Heart right ventricle (tissue), 16 donors: ENCODE data around the gene IL1A. TPM values are rescaled to one million over a fixed set of nuclear protein-coding genes. Genes with fewer than 3 reads are reported as not detected.
A peak's percentile ranks its signal among the peaks of the same experiment; 100 is the strongest.

Experiments
- ATAC-seq, 8 donors: fragments of 200-7000 bp; cut with Tn5 transposase; one replicate each; pipeline ENCODE4 v1.9.1; 2020; ENCODE audit warnings: mild to moderate bottlenecking in 8 of 8, moderate library complexity in 8 of 8, moderate number of reproducible peaks in 1 of 8
- DNase-seq, 2 donors: peaks; one replicate each; pipeline ENCODE4 v3.0.0-alpha.2; 2020
- H3K27ac ChIP-seq, 10 donors: fragments of 200-600 bp; sonication (generic) in 2 of 10; one replicate each; pipeline versions ENCODE4 v1.5.0 to v1.8.0; 2020 to 2022; ENCODE audit warnings: mild to moderate bottlenecking in 3 of 10
- H3K27me3 ChIP-seq, 7 donors: fragments of 200-600 bp; one replicate each; pipeline ENCODE4 v1.8.0; 2021 to 2022; ENCODE audit warnings: mild to moderate bottlenecking in 2 of 7
- H3K36me3 ChIP-seq, 9 donors: fragments of 200-600 bp; sonication (generic) in 1 of 9; one replicate each; pipeline versions ENCODE4 v1.5.0 to v1.8.0; 2020 to 2022; ENCODE audit warnings: mild to moderate bottlenecking in 2 of 9
- H3K4me1 ChIP-seq, 9 donors: fragments of 200-600 bp; sonication (generic) in 1 of 9; one replicate each; pipeline versions ENCODE4 v1.5.0 to v1.8.0; 2020 to 2022; ENCODE audit warnings: mild to moderate bottlenecking in 4 of 9
- H3K4me3 ChIP-seq, 10 donors: fragments of 200-600 bp; sonication (generic) in 2 of 10; one replicate each; pipeline versions ENCODE4 v1.5.0 to v1.8.0; 2020 to 2022; ENCODE audit warnings: mild to moderate bottlenecking in 7 of 10, moderate library complexity in 2 of 10
- H3K9me3 ChIP-seq, 11 donors: fragments of 200-600 bp in 10 of 11; sonication (generic) in 2 of 11; one replicate each; pipeline versions ENCODE4 v1.5.0 to v1.8.0; 2013 to 2022; ENCODE audit warnings: mild to moderate bottlenecking in 2 of 11, control low read depth in 1 of 11, moderate library complexity in 1 of 11
- WGBS, 2 donors: extraction: QIAGEN DNeasy Blood & Tissue Kit; methylation state at CpG; one replicate each; pipeline ENCODE4 v1.1.7; 2013; ENCODE audit warnings: inconsistent platforms in 1 of 2; 5-methylcytosine and 5-hydroxymethylcytosine counted together
- intact Hi-C, 10 donors: fragments of 100-400 bp; cut with DNase I; formaldehyde crosslinking; loops; one replicate each; pipeline versions ENCODE4 v1.11.1 to v1.14.2; 2022
- polyA plus RNA-seq, 2 donors: library from polyadenylated mRNA; stranded (reverse); fragments of 200-250 nt; gene quantifications; one replicate each; pipeline ENCODE4 v1.2.3, GENCODE V29; 2013
- total RNA-seq, 10 donors: library from RNA; stranded (reverse); fragmentation: NEBNext Ultra II Directional in 3 of 10; extraction: Animal tissue kit (Norgen Biotek cat#: 25700) in 3 of 10; gene quantifications; one replicate each; pipeline versions ENCODE4 v1.2.1 to v1.2.4, GENCODE V29; 2021 to 2023
- TF ChIP-seq, protein P1 (sequence below), 9 donors: fragments of 200-600 bp; sonication (generic) in 2 of 9; IDR thresholded peaks; one replicate each; pipeline versions ENCODE4 v1.5.0 to v1.8.0; 2021 to 2022; ENCODE audit warnings: antibody characterized with exemption in 9 of 9, mild to moderate bottlenecking in 5 of 9, moderate library complexity in 1 of 9
- donor health status: Arrhythmogenic right ventricular cardiomyopathy.
- donor health status: ischemic (EF 13 %, LVEDD 7.1; RV severe dilation, severe dysfunction).
- donor health status: healthy with polysubstance abuse.
- donor health status: DM: no; HTN: yes; CAD: no.
- donor health status: DM: no; HTN: no; CAD: no.
- donor health status: ischemic (EF 25% LVEDD 6.9; RV normal size, moderate dysfunction).
- donor health status: ischemic (EF 25% LVEDD 5.7; RV mildly dilated, moderate dysfunction).
- donor health status: healthy.
- donor health status: DM: yes; HTN: yes; CAD: no.
- donor health status: Ischemic cardiomyopathy.
- donor health status: ischemic (EF 35%, LVEDD 5.7; RV mildly dilated, moderate dysfunction).
- donor health status: nonischemic (EF 11% LVEDD 7.7; RV severe dilation, severe dysfunction).
- donor health status: DM: yes; HTN: yes; CAD: no.
- donor health status: PGD.
- donor health status: ischemic (EF 29% LVEDD 5.4; RV normal size, mild dysfunction).
- donor health status: nonischemic (EF 23%, LVEDD 6.1; RV moderate dilation, normal function).

Gene IL1A
- total and polyA plus RNA-seq, 12 donors = 0.01 TPM; not detected in 11

DNA sequence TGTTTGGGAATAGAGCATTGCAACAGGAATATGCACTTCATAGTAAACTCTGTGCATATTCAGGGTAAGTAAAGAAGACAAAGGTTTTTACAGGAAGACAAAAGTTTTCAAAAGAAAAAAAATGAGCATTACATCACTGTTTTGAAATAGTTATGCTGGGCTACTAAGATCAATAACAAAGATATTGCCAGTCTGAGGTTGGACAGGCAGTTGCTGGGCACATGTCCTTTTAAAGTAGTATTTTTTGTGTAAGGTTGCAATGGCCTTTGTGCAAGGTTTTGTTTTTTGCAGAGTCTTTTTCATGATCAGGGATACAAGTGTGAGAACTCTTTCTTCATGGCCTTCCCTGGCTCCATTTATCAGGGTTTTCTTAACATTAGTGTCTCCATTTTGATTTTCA, 36.0 kb upstream of the IL1A start:
- H3K4me1 ChIP-seq = peaks cover 0 to 11% (median 3%) of the 10 kb centered on the region in 9 donors
- TF ChIP-seq, protein P1, sequence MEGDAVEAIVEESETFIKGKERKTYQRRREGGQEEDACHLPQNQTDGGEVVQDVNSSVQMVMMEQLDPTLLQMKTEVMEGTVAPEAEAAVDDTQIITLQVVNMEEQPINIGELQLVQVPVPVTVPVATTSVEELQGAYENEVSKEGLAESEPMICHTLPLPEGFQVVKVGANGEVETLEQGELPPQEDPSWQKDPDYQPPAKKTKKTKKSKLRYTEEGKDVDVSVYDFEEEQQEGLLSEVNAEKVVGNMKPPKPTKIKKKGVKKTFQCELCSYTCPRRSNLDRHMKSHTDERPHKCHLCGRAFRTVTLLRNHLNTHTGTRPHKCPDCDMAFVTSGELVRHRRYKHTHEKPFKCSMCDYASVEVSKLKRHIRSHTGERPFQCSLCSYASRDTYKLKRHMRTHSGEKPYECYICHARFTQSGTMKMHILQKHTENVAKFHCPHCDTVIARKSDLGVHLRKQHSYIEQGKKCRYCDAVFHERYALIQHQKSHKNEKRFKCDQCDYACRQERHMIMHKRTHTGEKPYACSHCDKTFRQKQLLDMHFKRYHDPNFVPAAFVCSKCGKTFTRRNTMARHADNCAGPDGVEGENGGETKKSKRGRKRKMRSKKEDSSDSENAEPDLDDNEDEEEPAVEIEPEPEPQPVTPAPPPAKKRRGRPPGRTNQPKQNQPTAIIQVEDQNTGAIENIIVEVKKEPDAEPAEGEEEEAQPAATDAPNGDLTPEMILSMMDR (IDR thresholded peaks at IDR 0.05) = no peak
- ATAC-seq (no peak), DNase-seq (no peak)
- H3K36me3 ChIP-seq = no peaks in the 10 kb centered on the region
- intact Hi-C loops = no loop called here
- no peak overlapping the region for H3K27ac ChIP-seq
- no peak overlapping the region for H3K4me3 ChIP-seq
- no peaks in the 10 kb centered on the region for H3K9me3 ChIP-seq
- H3K27me3 ChIP-seq = peaks cover 0 to 6% (median 0%) of the 10 kb centered on the region in 7 donors

DNA sequence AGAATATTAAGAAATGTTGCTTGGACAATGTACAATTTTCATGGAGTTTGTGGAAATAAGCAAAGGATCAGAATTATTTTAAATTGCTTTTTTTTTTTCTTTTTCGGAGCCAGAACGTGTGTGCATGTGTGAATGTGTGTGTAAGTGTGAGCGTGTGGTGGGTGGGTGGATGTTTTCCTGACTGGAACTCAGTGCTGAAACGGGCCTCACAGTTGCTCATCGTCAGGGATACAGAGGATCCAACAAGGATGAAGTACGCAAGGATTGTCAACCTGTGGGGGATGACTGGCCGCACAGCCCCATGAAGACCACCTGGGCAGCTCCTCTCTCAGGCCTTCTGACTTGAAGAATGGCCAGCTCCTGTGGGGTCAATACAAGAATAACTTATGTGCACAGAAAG, 34.8 kb upstream of the IL1A start:
- H3K9me3 ChIP-seq = no peaks in the 10 kb centered on the region
- H3K4me3 ChIP-seq = no peak overlapping the region
- H3K36me3 ChIP-seq = no peaks in the 10 kb centered on the region
- DNase-seq = no peak
- intact Hi-C loops = no loop called here
- peaks cover 0 to 6% (median 0%) of the 10 kb centered on the region in 7 donors for H3K27me3 ChIP-seq
- no peak for ATAC-seq
- H3K4me1 ChIP-seq = peaks cover 0 to 14% (median under 1%) of the 10 kb centered on the region in 9 donors
- TF ChIP-seq, protein P1 (IDR thresholded peaks at IDR 0.05) = no peak
- H3K27ac ChIP-seq = no peak overlapping the region
- WGBS, 2 donors = 93 to 94% methylated on average over 7 of the region's 7 CpGs

DNA sequence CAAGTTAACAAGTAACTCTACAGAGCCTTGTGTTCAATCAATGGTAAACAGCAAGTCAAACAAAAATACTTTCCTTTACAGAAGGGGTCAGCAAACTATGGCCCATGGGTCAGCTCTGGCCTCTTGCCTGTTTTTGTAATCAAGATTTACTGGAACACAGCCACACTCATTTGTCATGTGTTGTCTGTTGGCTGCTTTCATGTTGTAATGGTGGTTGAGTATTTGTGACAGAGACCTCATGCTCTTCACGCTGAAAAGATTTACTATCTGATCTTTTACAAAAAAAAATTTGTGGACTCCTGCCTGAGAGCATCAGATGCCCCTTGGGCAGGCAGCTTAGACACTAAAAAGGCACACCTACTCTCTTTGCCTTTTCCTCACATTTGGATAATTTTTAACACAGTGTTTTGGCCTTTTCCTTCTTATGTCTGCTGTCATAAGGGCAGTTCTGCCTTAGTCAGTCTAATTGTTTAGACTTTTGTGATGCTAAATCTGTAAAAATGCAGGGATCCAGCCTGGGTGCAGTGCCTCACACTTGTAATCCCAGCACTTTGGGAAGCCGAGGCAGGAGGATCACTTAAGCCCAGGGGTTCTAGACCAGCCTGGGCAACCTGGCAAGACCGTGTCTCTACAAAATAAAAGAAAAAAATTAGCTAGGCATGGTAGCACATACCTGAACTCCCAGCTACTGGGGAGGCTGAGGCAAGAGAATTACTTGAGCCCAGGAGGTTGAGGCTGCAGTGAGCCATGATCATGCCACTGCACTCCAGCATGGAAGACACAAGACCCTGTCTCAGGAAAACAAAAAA, 34.0 kb upstream of the IL1A start:
- ATAC-seq (peak in 5 of 8 donors; percentile 10 to 65 (median 33)), DNase-seq (peak in 1 of 2 donors; percentile 32)
- no peak overlapping the region for H3K27ac ChIP-seq
- intact Hi-C loops = no loop called here
- peaks cover 0 to 6% (median 0%) of the 10 kb centered on the region in 7 donors for H3K27me3 ChIP-seq
- no peaks in the 10 kb centered on the region for H3K9me3 ChIP-seq
- TF ChIP-seq, protein P1 (IDR thresholded peaks at IDR 0.05) = no peak
- H3K4me3 ChIP-seq = no peak overlapping the region
- WGBS, 2 donors = 63 to 65% methylated on average over 3 of the region's 3 CpGs
- no peaks in the 10 kb centered on the region for H3K36me3 ChIP-seq
- H3K4me1 ChIP-seq = peaks cover 0 to 22% (median 6%) of the 10 kb centered on the region in 9 donors

DNA sequence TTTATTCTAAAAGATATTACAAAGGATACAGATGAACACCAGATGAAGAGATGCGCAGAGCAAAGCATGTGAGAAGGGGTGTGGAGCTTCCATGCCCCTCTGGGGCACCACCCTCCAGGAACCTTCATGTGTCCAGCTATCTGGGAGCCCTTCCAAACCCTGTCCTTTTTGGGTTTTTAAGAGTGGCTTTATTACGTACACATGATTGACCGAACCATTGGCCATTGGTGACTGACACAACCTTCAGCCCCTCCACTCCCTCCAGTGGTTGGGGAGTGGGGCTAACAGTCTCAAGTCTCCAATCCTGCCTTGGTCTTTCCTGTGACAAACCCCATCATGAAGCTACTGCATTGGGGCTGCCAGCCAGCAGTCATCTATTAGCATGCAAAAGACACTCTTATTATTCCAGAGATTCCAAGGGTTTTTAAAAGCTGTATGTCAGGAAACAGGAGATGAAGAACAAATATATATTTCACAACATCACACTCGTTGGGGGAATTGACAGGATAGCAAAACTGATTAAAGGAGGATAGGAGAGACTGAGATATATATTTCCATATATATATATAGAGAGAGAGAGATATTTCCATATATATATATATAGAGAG, 32.9 kb upstream of the IL1A start:
- intact Hi-C loops = no loop called here
- ATAC-seq = no peak
- TF ChIP-seq, protein P1 (IDR thresholded peaks at IDR 0.05) = no peak

More for the DNA sequence above, 32.9 kb upstream of the IL1A start:
- 82 to 89% methylated on average over 4 of the region's 4 CpGs for WGBS, 2 donors
- no peak overlapping the region for H3K27ac ChIP-seq
- no peak for DNase-seq
- no peaks in the 10 kb centered on the region for H3K36me3 ChIP-seq
- no peak overlapping the region for H3K4me3 ChIP-seq
- peaks cover 0 to 3% (median 0%) of the 10 kb centered on the region in 7 donors for H3K27me3 ChIP-seq
- H3K9me3 ChIP-seq = no peaks in the 10 kb centered on the region
- peaks cover 0 to 33% (median 16%) of the 10 kb centered on the region in 9 donors for H3K4me1 ChIP-seq
